ENCODE results near the gene RASA4B.
"Not testable (repeated sequence)": the region's sequence is repeated elsewhere in the genome, so short reads cannot be mapped to it uniquely, and the experiment has no call there.

RASA4B gene

GRCh38 chr7:102472126-102473041 is 45.2 kb downstream of the RASA4B start:
- no peak for DNase-seq

GRCh38 chr7:102471791-102472125 is 45.8 kb downstream of the RASA4B start:
- no peak for DNase-seq

- DNase-seq: no peak
Observed at GRCh38 chr7:102469972-102470825, 47.4 kb downstream of the RASA4B start.

GRCh38 chr7:102469351-102469971 is 48.1 kb downstream of the RASA4B start:
- no peak for DNase-seq

- DNase-seq: no peak
Observed at GRCh38 chr7:102468478-102469350, 48.9 kb downstream of the RASA4B start.

GRCh38 chr7:102467581-102468477 is 49.7 kb downstream of the RASA4B start:
- no peak for DNase-seq

GRCh38 chr7:102466097-102466496 is 51.5 kb downstream of the RASA4B start:
- no peak for DNase-seq

GRCh38 chr7:102464577-102465280 is 52.8 kb downstream of the RASA4B start, which contains the start of the genes ALKBH4 and LRWD1:
ALKBH4 (minus strand) TSS chr7:102464863; CDS start chr7:102464836, 27 bp downstream.
LRWD1 (plus strand) TSS chr7:102464984; CDS start chr7:102465081, 97 bp downstream.
- DNase-seq: peak; percentile 81 to 92 (median 89)

GRCh38 chr7:102463841-102464576 is 53.6 kb downstream of the RASA4B start:
- no peak for DNase-seq

- no peak for DNase-seq
Observed at GRCh38 chr7:102460467-102460866, 57.1 kb downstream of the RASA4B start.

- no peak for DNase-seq
Observed at GRCh38 chr7:102459221-102459844, 58.2 kb downstream of the RASA4B start.

GRCh38 chr7:102457352-102457924 is 60.1 kb downstream of the RASA4B start:
- no peak for DNase-seq

- no peak for DNase-seq
Observed at GRCh38 chr7:102456327-102456726, 61.2 kb downstream of the RASA4B start.

- DNase-seq: no peak
Observed at GRCh38 chr7:102455596-102455995, 62.0 kb downstream of the RASA4B start.

GRCh38 chr7:102454932-102455331 is 62.6 kb downstream of the RASA4B start:
- not testable (repeated sequence) for DNase-seq

- DNase-seq: no peak
Observed at GRCh38 chr7:102454468-102454867, 63.1 kb downstream of the RASA4B start.

- DNase-seq: no peak
Observed at GRCh38 chr7:102453319-102453718, 64.3 kb downstream of the RASA4B start.

- no peak for DNase-seq
Observed at GRCh38 chr7:102452451-102452850, 65.1 kb downstream of the RASA4B start.
